ENCODE measurements around the gene HSPG2.
"Not testable (repeated sequence)": the region's sequence is repeated elsewhere in the genome, so short reads cannot be mapped to it uniquely, and the experiment has no call there.

The HSPG2 gene

GRCh38 chr1:21937034-21937371, at the start of gene HSPG2:
HSPG2 (minus strand) TSS chr1:21937310; CDS start chr1:21937217, 93 bp downstream.
- TF ChIP-seq CTCF (IDR thresholded peaks at IDR 0.05) = no peak
- H3K27me3 ChIP-seq (ENCODE audit: control insufficient read depth, insufficient read depth, low read length) = no peaks in the 10 kb centered on the region
- H3K27ac ChIP-seq = no peak within 1 kb of the TSS
- peaks cover 10% of the 10 kb centered on the region for H3K4me1 ChIP-seq
- H2AFZ ChIP-seq = peak within 1 kb of the TSS; percentile 88
- no peak within 1 kb of the TSS for H3K9ac ChIP-seq
- no peaks in the 10 kb centered on the region for H3K9me3 ChIP-seq (ENCODE audit: control insufficient read depth, low read length)
- no peaks in the 10 kb centered on the region for H3K79me2 ChIP-seq
- H3K36me3 ChIP-seq (ENCODE audit: control insufficient read depth, insufficient read depth, low read length) = no peaks in the 10 kb centered on the region
- H3K4me3 ChIP-seq (ENCODE audit: low read depth, low read length) = peak within 1 kb of the TSS; percentile 59
- H3K4me2 ChIP-seq (ENCODE audit: low read length) = peak within 1 kb of the TSS; percentile 88

GRCh38 chr1:21986386-21986785, 49.3 kb upstream of the HSPG2 start:
- not testable (repeated sequence) for H3K4me3 ChIP-seq (ENCODE audit: low read depth, low read length); H3K27ac ChIP-seq

GRCh38 chr1:21985893-21986292, 48.8 kb upstream of the HSPG2 start:
- not testable (repeated sequence) for H3K36me3 ChIP-seq (ENCODE audit: control insufficient read depth, insufficient read depth, low read length); H3K4me1 ChIP-seq; H3K27me3 ChIP-seq (ENCODE audit: control insufficient read depth, insufficient read depth, low read length); H3K9me3 ChIP-seq (ENCODE audit: control insufficient read depth, low read length); H3K4me2 ChIP-seq (ENCODE audit: low read length); H3K9ac ChIP-seq; H3K4me3 ChIP-seq (ENCODE audit: low read depth, low read length); H2AFZ ChIP-seq; H3K27ac ChIP-seq; H3K79me2 ChIP-seq

More at GRCh38 chr1:21986386-21986785, 49.3 kb upstream of the HSPG2 start:
- H3K36me3 ChIP-seq (ENCODE audit: control insufficient read depth, insufficient read depth, low read length); H3K9ac ChIP-seq; H2AFZ ChIP-seq; H3K27me3 ChIP-seq (ENCODE audit: control insufficient read depth, insufficient read depth, low read length); H3K79me2 ChIP-seq; H3K4me1 ChIP-seq; H3K9me3 ChIP-seq (ENCODE audit: control insufficient read depth, low read length); H3K4me2 ChIP-seq (ENCODE audit: low read length): not testable (repeated sequence)

GRCh38 chr1:21983539-21983938, 46.4 kb upstream of the HSPG2 start:
- not testable (repeated sequence) for H3K79me2 ChIP-seq; H3K9ac ChIP-seq; H3K27me3 ChIP-seq (ENCODE audit: control insufficient read depth, insufficient read depth, low read length); H3K36me3 ChIP-seq (ENCODE audit: control insufficient read depth, insufficient read depth, low read length); H3K27ac ChIP-seq; H3K4me1 ChIP-seq; H2AFZ ChIP-seq; H3K4me3 ChIP-seq (ENCODE audit: low read depth, low read length); H3K4me2 ChIP-seq (ENCODE audit: low read length); H3K9me3 ChIP-seq (ENCODE audit: control insufficient read depth, low read length)

GRCh38 chr1:21982122-21982521, 45.0 kb upstream of the HSPG2 start:
- H3K4me3 ChIP-seq (ENCODE audit: low read depth, low read length); H3K79me2 ChIP-seq; H3K4me2 ChIP-seq (ENCODE audit: low read length); H3K9me3 ChIP-seq (ENCODE audit: control insufficient read depth, low read length); H3K4me1 ChIP-seq; H3K9ac ChIP-seq; H3K36me3 ChIP-seq (ENCODE audit: control insufficient read depth, insufficient read depth, low read length); H2AFZ ChIP-seq; H3K27me3 ChIP-seq (ENCODE audit: control insufficient read depth, insufficient read depth, low read length); H3K27ac ChIP-seq: not testable (repeated sequence)

- not testable (repeated sequence) for H3K4me2 ChIP-seq (ENCODE audit: low read length); H3K27ac ChIP-seq; H3K36me3 ChIP-seq (ENCODE audit: control insufficient read depth, insufficient read depth, low read length); H3K79me2 ChIP-seq; H3K27me3 ChIP-seq (ENCODE audit: control insufficient read depth, insufficient read depth, low read length); H3K4me1 ChIP-seq; H3K9me3 ChIP-seq (ENCODE audit: control insufficient read depth, low read length); H2AFZ ChIP-seq; H3K4me3 ChIP-seq (ENCODE audit: low read depth, low read length); H3K9ac ChIP-seq
Observed at GRCh38 chr1:21981253-21981652, 44.1 kb upstream of the HSPG2 start.

- H3K79me2 ChIP-seq; H3K27me3 ChIP-seq (ENCODE audit: control insufficient read depth, insufficient read depth, low read length); H3K4me1 ChIP-seq; H3K36me3 ChIP-seq (ENCODE audit: control insufficient read depth, insufficient read depth, low read length); H3K4me3 ChIP-seq (ENCODE audit: low read depth, low read length); H3K9me3 ChIP-seq (ENCODE audit: control insufficient read depth, low read length); H3K9ac ChIP-seq; H2AFZ ChIP-seq; H3K4me2 ChIP-seq (ENCODE audit: low read length); H3K27ac ChIP-seq: not testable (repeated sequence)
Observed at GRCh38 chr1:21980515-21981220, 43.6 kb upstream of the HSPG2 start.

- H3K9me3 ChIP-seq (ENCODE audit: control insufficient read depth, low read length); H3K9ac ChIP-seq: not testable (repeated sequence)
Observed at GRCh38 chr1:21978209-21978608, 41.1 kb upstream of the HSPG2 start.

GRCh38 chr1:21976703-21977239, 39.7 kb upstream of the HSPG2 start, which contains the start of gene CELA3B:
CELA3B (plus strand) TSS chr1:21977022; CDS start chr1:21977040, 18 bp downstream.
- not testable (repeated sequence) for H3K4me1 ChIP-seq; H3K9ac ChIP-seq; H3K9me3 ChIP-seq (ENCODE audit: control insufficient read depth, low read length); H3K4me3 ChIP-seq (ENCODE audit: low read depth, low read length); H3K4me2 ChIP-seq (ENCODE audit: low read length); H3K27ac ChIP-seq; H3K27me3 ChIP-seq (ENCODE audit: control insufficient read depth, insufficient read depth, low read length); H2AFZ ChIP-seq; H3K36me3 ChIP-seq (ENCODE audit: control insufficient read depth, insufficient read depth, low read length); H3K79me2 ChIP-seq

More at GRCh38 chr1:21978209-21978608, 41.1 kb upstream of the HSPG2 start:
- not testable (repeated sequence) for H2AFZ ChIP-seq; H3K27ac ChIP-seq; H3K27me3 ChIP-seq (ENCODE audit: control insufficient read depth, insufficient read depth, low read length); H3K4me2 ChIP-seq (ENCODE audit: low read length); H3K4me3 ChIP-seq (ENCODE audit: low read depth, low read length); H3K79me2 ChIP-seq; H3K4me1 ChIP-seq; H3K36me3 ChIP-seq (ENCODE audit: control insufficient read depth, insufficient read depth, low read length)

GRCh38 chr1:21975296-21975695, 38.2 kb upstream of the HSPG2 start:
- not testable (repeated sequence) for H3K9me3 ChIP-seq (ENCODE audit: control insufficient read depth, low read length); H3K4me3 ChIP-seq (ENCODE audit: low read depth, low read length); H3K9ac ChIP-seq; H3K27me3 ChIP-seq (ENCODE audit: control insufficient read depth, insufficient read depth, low read length); H3K36me3 ChIP-seq (ENCODE audit: control insufficient read depth, insufficient read depth, low read length); H3K27ac ChIP-seq; H3K4me1 ChIP-seq; H3K4me2 ChIP-seq (ENCODE audit: low read length); H2AFZ ChIP-seq; H3K79me2 ChIP-seq
